HG03457 (cell line): ENCODE measurements around the gene DDX3X.
"Not testable (repeated sequence)": the region's sequence is repeated elsewhere in the genome, so short reads cannot be mapped to it uniquely, and the experiment has no call there.

Source experiments
- ATAC-seq: cut with Tn5 transposase; IDR thresholded peaks from one replicate; pipeline ENCODE4 v1.9.1; 2021; ENCODE audit warnings: moderate number of reproducible peaks; ENCODE audit not compliant: unreplicated experiment

Gene DDX3X

DNA sequence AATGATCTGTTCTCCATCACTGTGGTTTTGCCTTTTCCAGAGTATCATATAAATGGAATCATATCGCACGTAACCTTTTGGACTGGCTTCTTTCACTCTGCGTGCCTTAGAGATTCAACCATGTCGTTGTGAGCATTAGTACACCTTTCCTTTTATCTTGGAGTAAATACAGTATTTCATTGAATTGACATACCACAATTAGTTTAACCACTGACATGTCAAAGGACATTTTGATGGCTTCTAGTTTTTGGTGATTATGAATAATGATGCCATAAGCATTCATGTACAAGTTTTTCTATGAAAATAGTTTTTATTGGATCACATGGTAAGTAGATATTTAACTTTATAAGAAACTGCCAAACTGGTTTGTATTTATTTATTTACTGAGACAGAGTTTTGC is 35.2 kb downstream of the DDX3X start:
- no peak for ATAC-seq

DNA sequence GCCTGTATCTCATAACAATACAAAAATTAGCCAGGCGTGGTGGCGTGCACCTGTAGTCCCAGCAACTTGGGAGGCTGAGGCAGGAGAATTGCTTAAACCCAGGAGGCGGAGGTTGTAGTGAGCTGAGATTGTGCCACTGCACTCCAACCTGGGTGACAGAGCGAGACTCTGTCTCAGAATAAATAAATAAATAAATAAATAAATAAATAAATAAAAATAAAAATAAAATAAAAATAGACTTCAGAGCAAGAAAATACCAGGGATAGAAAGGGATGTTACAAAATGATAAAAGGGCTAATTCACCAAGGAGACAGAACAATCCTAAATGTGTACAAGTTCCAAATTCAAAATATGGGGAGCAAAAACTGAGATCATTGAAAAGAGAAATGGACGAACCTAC is 37.6 kb downstream of the DDX3X start:
- not testable (repeated sequence) for ATAC-seq

DNA sequence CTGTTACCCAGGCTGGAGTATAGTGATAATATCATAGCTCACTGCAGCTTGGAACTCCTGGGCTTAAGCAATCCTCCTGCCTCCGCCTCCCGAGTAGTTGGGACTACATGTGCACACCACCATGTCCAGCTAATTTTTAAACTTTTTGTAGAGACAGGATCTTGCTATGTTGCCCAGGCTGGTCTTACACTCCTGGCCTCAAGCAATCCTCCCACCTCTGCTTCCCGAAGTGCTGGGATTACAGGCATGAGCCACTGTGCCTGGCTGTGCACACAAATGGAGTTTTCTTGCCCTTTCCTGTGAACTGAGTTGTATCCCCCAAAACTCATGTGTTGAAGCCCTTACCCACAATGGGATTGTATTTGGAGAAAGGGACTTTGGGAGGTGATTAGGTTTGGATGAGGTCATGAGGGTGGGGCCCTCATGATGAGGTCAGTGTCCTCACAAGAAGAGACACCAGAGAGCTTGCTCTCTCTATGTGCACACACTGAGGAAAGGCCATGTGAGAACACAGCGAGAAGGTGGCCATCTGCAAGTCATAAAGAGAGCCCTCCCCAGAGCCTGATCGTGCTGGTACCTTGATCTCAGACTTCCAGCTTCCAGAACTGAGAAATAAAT is 40.1 kb downstream of the DDX3X start:
- ATAC-seq: no peak

DNA sequence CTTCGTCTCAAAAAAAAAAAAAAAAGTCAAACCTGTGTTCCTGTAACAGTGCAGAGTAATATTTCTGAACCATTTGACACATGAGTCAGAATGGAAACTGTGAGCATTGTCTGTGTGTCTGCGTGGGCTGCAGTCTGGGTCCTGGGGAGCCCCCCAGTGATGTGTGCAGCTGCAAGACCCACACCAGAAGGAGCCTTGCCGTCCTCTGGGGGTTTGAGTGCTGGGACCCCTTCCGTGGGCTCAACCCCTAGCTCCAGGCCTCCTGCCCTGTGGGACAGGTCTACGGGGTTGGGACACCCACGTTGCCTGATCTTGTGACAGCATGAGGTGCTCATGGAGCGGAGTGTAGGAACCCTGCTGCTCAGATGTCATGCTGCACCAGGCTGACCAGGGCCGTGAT is 43.7 kb downstream of the DDX3X start:
- ATAC-seq: no peak

DNA sequence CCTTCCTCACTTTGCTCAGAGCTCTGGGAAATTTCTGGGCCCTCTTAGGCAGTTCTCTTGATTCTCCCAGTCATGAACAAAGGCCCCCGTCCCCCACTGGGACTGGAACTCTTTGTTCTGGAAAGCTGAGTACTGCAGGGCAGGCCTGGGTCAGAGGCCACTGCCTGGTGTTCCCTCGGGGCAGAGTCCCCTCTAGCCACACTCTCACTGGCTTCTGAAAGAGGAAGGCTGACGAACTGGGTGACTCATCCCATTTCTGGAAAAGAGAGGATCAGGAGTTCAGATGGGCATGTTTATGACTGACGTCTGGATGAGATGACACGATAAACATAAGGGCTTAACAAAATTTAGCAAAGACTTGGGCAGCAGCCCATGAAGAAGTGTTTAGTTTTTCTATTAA is 47.7 kb downstream of the DDX3X start:
- no peak for ATAC-seq

DNA sequence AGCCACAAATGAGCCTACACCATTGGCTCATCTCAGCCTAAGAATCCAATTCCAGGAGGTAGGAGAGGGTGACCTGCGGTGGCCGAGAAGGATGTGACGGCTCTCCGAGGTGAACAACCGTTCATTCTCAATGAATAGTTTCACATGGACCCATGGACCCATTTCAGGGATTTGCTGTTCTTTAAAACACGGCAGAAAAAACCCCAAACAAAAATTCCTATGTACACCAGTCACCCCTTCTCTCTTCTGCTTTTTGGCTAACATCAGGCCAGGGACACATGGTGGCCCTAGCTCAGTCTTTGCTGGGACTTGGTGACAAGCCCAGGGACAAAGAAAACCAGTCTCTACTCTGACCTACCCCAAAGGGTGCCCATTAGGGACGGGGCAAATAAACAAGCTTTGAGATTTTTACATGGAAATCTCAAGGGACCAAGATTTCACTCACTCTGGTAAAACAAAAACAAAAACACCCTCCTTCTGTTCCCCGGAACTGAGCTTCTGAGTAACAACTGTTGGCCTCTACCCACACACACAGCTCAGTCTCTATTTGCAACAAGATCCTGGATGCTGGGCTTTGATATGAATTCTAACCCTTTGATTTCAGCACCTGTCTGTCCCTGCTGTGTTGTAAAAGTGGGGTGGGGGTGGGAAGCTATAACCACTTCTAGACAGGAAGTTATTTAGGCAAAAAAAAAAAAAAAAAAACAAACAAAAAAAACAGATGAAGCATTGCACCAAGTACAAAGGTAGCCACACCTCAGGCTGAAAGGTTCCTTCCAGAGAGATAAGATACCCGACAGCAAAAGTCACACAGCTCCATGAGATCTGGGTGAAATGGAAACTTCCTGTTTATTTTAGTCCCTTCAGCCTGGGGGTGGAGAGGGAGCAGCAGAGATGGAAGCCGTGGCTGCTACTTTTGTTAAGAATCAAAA is 49.0 kb downstream of the DDX3X start:
- no peak for ATAC-seq

DNA sequence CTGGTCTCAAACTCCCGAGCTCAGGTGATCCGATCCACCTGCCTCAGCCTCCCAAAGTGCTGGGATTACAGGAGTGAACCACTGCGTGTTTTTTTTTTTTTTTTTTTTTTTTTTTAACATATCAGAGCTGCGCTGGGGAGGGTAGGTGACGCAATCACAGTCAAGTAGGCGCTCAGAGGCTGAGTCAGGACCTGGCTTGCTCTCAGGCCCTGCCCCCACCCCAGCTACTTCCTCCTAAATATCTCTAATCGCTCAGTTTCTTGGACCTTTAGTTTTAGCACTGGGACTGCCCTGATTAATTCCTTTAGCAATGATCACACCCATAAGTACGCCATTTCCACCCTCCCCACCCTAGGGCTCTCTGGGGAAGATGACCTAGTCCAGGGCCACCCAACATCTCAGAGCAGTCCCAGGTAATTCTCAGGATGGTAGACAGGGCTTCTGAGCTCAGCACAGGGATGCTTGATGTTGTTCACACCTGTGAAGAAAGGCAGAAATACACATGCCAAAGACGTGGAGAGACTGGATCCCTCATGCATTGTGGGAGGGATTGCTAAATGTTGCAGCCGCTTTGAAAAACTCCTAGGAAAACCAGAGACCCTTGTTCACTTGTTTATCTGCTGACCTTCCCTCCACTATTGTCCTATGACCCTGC is 50.2 kb downstream of the DDX3X start:
- ATAC-seq: no peak

DNA sequence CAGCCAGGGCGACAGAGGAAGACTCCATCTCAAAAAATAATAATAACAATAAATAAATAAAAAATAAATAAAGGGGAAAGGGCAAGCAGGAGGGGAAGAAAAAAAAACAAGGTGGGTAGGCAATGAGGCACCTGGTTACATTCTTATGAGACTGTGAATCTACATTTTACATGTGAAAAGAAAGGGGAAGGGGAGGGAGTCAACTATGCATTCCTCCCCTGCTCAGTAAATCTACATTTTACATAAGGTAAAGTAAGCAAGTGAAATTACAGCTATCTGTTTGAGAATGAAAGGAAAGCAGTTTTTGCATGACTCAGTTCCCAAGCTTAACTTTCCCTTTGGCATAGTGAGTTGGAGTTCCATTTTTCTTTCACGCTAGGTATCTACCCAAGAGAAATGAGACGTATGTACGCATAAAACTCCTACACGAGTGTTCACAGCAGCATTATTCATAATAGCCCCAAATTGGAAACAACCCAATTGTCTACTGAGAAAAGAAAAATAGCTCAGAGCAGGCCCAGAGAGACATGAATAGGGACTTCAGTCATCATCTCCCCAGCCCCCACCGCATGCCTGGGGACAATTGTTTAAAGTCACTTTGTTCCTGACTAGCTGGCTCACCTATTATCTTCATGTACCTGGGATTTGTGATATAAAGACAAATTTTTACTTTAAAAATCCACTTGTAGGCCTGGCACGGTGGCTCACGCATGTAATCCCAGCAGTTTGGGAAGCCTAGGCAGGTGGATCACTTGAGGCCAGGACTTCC is 52.4 kb downstream of the DDX3X start:
- no peak for ATAC-seq

DNA sequence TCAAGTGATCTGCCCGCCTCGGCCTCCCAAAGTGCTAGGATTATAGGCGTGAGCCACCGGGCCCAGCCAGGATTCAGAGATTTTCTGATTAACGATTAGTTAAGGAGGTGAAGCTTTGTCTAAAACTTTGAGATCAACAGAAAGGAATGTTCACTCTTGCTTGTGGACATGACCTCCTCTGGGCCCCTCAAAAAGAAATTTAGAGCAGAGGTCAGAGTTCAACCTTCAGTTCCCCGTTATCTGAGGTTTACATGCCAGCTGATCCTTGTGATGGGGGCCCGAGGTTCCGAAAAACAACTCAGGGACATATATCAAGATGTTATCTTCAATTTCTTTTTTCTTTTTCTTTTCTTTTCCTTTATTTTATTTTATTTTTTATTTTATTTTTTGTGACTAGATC is 54.6 kb downstream of the DDX3X start:
- ATAC-seq: no peak

DNA sequence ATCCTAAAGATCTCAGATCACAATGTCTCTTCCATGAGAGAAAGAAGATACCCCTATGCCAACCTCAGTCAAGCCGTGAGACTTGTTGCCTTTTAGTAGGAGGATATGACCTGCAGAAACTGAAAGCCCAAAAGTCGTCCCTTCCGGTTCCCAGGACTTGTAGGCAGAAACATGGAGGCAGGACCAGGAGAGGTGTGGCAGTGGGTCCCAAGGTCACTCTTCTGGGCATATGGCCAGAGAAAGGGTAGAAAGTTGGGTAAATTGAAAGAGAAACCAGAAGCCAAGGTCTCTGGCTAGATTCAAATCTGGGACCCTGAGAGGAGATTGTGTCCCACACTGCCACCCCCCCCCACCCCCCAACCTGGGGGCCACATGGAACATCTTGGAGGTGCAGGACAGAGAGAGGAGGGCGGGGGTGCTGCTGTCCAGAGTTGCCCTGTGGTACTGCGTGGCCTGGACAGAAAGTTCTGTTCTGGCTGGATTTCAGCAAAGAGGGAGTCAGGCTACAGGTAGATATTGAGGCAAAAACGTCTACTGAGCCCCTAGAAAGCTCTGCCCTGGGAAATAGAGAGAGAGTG is 55.4 kb downstream of the DDX3X start:
- no peak for ATAC-seq

DNA sequence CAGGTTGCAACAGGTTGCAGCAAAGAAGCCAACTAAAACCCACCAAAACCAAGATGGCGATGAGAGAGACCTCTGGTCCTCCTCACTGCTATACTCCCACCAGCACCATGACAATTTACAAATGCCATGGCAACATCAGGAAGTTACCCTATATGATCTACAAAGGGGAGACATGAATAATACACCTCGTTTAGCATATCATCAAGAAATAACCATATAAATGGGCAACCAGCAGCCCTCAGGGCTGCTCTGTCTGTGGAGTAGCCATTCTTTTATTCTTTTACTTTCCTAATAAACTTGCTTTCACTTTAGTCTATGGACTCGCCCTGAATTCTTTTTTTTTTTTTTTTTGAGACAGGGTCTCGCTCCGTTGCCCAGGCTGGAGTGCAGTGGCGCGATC is 56.6 kb downstream of the DDX3X start:
- not testable (repeated sequence) for ATAC-seq

DNA sequence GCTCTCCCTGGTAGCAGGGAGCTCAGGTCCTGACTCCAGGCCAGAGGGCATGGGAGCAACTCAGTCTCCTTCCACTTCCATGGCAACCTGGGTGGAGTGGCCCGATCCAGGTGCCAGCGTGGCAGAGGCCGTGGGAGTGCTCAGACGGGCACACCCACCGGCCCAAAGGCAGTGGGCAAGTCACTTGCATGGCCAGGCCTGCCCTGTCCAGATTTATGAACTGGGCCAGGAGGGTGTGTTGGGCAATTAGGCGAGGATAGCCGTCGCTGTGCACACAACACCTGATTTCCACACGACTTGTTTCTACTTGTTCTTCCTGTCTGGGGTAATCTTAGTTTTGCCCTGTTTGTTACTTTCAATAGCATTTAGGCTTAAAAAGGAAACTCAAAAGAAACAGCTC is 57.6 kb downstream of the DDX3X start:
- no peak for ATAC-seq

GRCh38 chrX:41394293-41394692 is 60.3 kb downstream of the DDX3X start:
- ATAC-seq: no peak

DNA sequence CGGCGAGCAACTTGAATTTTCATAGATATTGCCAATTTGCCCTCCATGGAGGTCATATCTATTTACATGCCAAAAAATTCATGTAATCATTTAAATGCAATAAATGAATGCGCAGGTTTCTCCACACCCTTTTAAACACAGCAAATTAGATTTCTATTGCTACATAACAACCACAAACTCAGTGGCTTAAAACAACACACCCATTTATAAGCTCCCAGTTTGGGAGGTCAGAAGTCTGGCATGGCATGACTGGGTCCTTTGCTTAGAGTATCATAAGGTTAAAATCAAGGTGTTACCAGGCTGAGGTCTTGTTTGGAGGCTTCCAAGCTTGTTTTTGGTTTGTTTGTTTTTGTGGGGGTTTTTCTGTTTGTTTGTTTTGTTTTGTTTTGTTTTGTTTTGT is 63.3 kb downstream of the DDX3X start:
- no peak for ATAC-seq

DNA sequence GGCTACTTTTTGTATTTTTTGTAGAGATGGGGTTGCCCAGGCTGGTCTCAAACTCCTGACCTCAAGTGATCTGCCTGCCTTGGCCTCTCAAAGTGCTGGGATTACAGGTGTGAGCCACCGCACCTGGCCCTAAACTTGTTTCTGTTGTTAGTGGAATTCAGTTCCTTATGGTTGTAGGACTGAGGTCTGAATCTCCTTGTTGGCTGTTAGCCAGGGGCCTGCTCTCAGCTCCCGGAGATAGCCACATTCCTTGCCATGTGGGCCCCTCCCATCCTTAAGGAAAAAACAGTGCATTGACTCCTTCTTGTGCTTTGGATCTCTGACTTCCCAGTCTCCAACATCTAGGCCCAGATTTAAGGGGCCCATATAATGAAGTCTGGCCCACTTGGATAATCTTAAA is 63.8 kb downstream of the DDX3X start:
- ATAC-seq: no peak

DNA sequence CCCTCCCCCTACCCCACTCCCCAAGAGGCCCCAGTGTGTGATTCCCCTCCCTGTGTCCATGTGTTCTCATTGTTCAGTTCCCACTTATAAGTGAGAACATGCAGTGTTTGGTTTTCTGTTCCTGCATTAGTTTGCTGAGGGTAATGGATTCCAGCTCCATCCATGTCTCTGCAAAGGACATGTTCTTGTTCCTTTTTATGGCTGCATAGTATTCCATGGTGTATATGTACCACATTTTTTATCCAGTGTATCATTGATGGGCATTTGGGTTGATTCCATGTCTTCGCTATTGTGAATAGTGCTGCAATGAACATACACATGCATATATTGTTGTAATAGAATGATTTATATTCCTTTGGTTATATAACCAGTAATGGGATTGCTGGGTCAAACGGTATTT is 68.6 kb downstream of the DDX3X start:
- ATAC-seq: not testable (repeated sequence)

DNA sequence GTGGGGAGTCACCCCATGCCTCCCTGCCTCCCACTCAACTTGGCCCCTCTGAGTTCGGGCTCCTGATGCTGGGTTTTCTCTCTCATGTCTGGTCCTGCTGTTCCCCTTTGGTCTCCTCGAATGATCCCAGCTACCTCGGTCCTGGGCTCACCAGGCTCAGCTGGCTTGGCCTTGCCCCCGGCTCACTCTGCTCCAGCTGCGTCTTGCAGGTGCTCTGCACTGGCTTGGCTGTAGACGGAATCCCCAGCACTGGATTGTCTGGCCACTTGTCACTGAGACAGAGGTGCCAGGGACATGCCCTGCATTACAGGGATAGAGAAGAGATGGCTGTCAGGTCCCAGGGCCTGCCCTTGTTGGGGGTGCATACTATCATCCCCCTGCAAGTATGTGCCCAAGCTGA is 71.6 kb downstream of the DDX3X start:
- no peak for ATAC-seq

DNA sequence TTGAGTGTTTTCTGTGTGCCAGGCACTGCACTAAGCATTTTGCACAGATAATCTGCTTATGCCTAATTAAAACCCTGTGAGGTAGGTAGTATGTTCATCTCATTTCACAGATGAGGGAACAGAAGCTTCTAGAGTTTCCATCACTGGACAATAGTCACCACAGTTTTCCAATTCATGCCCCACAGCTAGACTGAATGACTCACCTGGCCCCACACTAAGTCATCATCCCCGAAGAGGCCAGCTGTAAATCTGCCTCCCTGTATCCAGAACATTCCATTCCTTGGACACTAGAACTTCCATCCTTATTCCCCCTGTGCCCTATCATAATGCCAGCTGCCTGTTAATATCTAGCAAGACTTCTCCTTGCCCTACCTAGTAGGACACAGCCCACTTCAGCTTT is 72.2 kb downstream of the DDX3X start:
- no peak for ATAC-seq

DNA sequence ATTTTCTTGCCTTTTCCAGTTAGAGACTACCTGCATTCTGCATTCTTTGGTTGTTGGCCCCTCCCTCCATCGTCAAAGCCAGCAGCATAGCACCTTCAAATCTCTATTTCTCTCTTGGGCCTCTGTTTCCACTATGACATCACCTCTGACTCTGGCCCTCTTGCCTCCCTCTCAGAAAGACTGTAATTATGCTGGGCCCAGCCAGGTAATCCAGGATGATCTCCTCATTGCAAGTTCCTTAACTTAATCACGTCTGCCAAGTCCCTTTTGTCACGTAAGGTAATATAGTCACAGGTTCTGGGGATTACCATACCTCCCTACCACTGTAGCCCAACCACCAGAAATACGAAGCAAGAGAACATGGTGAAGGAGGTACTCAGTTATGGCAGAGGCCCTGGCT is 73.9 kb downstream of the DDX3X start:
- no peak for ATAC-seq

GRCh38 chrX:41408576-41408975 is 74.6 kb downstream of the DDX3X start:
- ATAC-seq: no peak

GRCh38 chrX:41409006-41409405 is 75.0 kb downstream of the DDX3X start:
- no peak for ATAC-seq
